ENCODE results near the gene EPB41L4B.

EPB41L4B gene

DNA sequence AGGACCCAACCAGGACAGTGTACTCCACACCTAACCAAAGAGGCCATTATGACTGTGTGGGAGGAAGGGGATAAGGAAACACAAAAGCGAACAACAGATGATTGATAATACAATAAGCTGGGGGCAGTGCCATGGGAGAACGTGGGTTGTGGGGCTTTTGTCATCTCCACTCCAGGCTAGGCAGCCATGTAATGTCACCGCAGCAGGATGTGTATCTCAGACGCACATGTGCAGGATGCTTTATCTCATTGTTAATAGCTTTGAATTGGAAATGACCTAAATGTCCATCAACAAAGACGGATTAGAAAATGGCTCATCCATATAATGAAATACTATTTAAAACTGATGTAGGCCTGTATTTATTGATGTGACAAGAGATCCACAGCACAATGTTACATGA lies 51.0 kb downstream of the EPB41L4B start:
- no peak for DNase-seq (ENCODE audit: low spot score)

DNA sequence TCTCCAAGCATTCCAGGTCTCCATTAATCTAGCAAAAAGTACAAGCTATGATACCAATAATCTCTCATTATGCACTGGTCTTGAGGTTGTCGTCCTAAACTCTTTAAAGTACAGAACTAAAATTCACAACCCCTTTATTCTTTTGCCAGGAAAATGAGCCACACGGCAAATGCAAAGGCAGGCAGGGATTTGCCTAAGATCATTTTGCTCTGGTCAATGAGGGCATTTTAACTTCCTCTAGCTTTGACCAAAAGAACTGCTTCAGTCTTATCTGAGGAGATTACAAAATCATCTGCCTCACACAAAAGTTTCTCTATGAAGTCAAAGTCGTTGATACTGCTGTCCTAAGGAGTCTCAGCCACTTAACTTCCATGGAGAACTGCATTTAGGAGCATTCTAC lies 51.8 kb downstream of the EPB41L4B start:
- no peak for DNase-seq (ENCODE audit: low spot score)

DNA sequence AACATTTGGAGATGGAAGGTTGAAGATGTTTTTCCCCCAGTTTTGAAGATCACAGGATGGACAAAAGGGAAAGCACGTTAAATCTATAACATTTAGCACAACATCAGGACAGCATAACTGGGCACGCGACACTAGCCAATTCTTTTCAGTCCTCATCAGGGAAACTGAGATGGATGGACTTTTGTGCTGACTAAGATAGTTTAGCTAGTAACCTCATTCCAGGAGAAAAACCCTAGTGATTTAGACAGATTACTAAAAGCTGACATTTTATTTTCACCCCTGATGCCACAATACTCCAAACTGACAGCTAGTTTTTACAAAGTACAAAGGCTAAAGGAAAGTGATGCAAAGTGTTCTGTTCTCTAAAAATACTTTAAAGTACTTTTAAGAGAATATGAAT lies 53.3 kb downstream of the EPB41L4B start:
- no peak for DNase-seq (ENCODE audit: low spot score)

DNA sequence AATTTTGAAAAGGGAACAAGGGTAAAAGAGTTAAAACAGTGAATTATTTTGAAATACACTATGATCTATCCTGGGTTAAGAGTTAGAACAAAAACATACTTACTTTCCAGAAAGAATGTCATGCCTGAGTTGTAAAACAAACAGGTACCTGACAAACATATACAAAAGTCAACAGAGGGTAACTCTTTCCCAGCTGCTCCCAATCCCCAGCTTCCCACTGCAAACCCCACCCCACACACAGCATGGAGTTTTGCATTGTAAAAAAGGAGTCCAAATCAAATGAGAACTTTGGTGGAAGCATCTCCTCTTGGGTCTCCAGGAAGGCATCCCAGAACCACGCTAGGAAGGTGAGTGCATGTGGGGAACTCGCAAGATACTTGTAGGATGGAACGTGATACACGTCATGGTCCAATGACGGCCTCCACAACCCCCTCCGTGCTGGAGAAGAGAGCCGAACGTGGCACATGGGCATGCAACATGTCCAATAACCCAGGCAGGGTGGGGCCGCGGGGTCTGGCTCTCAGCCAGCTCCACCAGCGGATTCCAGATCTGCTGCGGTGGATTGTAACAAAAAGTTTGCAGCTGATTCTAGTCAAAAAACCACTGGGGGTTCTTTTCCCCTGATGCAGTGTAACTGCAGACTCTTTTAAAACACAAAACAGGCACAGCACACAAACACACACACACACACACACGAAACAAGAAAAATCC lies 55.8 kb downstream of the EPB41L4B start:
- DNase-seq (ENCODE audit: low spot score): peak; percentile 80

DNA sequence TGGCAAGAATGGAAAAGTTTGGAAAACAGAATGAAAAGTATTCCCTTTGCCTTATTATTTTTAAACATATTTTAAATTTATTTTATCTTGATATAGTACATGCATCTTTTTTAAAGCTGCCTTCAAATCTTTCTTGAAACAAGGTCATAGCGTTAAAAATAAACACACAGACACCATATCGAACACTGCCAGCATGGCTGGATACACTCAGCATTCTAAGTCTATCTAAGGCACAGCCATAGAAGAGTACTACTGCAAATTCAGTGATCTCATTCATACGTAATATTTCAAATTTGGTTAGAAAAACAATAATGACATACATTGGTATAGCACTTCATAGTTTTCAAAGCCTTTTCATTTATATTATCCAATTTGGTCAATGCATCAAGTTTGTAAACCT lies 57.5 kb downstream of the EPB41L4B start:
- no peak for DNase-seq (ENCODE audit: low spot score)

DNA sequence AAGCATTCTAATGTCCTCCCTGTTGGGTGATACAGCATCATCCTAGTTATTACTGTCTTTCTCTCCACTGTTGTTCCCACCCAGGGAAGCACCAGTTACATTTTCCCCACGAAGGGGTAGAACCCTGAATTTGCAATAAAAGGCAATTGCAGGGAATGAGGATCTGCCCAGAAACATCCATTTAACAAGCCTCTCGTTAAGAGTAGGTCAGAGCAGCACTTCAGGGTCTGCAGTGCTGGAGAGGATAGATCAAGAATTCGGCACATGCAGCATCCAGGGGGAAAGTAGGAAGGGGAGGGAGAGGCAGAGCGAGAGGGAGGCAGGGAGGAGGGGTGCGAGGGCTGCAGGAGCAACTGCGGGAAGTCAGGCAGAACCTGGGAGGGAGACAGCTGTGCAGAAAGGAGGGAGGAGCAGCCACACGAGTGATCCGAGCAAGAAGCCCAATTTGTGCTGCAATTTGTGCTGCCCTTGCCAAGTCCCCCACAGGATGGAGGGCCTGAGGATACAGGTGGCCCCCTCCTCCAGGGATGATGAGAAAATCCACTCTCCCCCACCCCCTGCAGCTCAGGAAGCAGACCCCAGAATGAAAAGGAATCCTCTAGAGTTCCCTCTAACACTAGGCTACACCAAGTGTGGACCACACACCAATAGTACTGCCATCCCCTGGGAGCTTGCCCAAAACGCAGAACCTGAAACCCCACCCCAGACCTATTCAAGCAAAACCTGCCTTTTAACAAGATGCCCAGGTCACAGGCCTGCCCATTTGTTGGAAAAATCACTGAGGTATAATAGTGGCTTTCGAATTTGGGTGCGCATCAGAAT lies 62.2 kb downstream of the EPB41L4B start:
- no peak for DNase-seq (ENCODE audit: low spot score)

DNA sequence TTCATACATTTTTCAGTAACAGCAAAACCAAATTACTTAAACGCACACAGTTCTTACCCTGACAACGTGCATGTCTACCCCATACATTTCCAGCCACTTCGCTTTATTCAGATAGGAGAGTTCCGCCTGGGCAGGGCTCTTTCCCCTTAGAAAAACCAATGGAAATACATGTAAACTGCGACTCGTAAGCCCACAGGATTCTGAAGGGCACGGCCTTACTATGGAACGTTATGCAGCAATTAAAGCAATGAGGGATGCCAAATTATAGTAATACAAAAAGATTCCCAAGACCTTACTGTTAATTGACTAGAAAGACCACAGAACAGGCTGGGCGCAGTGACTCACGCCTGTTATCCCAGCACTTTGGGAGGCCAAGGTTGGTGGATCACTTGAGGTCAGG lies 64.5 kb downstream of the EPB41L4B start:
- no peak for DNase-seq (ENCODE audit: low spot score)

DNA sequence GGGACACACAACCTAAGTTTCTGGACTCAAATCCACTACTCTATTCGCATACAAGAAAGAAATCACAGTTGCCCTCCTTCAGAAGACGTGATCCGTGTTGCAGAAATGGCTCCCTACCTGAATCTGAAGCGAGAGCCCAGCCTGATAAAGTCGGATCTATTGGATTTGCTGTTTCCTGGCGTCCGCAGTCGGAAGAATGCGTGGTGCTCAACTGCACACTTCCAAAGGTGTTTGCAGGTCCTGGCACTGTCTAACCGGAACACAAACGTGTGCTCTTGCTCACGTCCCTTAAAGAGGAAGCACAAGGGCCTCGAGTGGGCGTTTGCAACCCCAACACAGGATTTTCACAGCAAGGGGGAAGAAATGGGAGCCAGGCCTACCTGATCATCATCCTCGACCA lies 65.5 kb downstream of the EPB41L4B start:
- no peak for DNase-seq (ENCODE audit: low spot score)

DNA sequence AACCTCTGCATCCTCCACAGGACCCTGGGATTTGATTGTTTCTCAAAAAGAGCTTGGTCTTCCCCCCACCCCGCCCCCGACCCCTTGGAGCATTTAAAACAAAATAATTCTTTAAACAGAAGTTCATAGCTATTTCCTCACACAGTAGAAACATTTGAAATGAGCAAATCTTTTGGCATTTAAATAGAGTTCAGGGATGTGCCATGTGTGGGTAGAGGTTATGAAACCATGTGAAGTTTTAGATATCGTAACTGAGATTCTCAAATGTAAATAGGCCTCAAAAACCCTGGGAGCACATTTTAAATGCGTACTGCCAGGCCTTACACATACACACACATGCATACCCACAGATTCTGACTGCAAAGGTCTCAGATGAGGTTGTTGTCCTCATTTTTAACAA lies 66.5 kb downstream of the EPB41L4B start:
- peak; percentile 63 for DNase-seq (ENCODE audit: low spot score)

DNA sequence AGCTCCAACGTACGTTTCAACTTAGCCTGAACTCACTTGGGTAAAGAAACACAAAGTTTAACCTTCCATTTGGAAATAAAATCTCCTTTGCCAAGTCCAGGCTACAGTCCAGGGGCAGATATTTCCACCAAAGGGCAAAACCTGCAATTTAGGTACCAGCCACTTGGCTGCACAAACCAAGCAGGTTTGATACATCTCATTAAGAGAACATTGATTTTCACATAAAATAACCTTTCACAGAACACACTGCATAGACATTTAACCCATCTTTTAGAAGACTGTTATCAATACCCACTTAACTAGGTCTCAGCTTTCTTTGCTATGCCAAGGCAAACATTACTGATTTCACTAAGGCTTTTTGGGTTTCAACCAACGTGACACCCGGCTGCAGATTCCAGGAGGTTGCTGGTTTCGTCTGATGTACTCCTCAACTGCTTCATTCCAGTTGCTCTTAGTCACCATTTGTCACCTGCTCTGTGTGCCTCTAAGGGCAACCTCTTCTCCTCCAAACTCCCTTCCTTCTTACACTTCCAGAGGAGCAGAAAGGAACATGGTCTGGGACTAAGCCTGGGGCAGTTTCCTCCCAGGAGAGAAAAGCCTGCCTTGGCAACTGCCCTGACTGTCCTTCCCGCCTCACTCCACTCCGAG lies 67.1 kb downstream of the EPB41L4B start:
- peak; percentile 74 for DNase-seq (ENCODE audit: low spot score)

DNA sequence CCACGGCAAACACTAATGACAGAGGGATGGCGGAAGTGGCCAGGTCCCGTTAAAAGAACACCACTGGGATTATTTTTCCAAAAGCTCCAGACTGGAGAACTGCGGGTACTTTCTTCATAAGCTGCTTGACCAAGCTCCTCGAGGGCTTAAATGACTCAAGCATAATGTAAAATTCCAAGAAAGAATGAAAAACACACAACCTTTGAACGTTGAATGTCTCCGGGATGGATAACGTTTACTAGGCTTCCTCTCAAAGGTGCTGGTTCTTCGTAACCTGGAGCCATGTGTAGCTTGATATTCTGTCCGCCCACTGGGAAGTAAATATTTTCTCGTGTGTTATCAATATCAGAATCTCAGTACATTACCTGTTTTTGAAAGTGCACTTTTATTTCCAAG lies 67.6 kb downstream of the EPB41L4B start:
- no peak for DNase-seq (ENCODE audit: low spot score)

DNA sequence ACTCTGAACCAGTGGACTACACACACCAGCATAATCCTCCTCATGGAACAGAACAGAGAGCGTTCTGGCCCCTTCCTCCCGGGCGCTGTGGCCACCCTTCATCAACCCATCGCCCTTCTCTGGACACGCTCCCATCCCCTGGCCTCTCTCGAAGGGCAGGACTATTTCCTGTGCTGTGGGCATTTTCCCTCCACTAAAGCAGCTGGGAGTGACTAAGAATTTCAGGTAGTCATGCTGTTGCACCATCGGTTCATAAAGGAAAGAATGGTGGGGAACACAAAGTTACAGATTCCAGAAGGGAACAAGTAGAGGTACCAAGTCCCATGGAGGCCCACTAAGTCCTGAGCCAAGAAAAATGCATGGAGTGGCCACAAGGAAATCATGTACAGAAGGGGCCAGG lies 68.6 kb downstream of the EPB41L4B start:
- DNase-seq (ENCODE audit: low spot score): no peak

DNA sequence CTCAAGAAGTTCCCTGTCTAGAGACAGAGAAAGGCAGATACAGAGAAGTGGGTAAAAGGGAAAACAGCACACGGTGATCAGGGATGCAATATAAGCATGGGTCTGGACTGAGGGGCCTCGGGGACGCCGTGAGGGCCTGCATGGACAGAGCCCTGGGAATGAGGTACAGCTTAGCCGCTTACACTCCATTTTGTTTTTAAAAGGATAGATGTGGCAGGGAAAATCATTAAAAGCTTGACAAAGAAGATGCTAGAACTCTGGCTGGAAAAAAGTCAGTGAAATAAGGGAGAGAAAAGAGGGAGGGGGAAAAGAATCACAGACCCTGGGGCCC lies 69.1 kb downstream of the EPB41L4B start:
- DNase-seq (ENCODE audit: low spot score): no peak

DNA sequence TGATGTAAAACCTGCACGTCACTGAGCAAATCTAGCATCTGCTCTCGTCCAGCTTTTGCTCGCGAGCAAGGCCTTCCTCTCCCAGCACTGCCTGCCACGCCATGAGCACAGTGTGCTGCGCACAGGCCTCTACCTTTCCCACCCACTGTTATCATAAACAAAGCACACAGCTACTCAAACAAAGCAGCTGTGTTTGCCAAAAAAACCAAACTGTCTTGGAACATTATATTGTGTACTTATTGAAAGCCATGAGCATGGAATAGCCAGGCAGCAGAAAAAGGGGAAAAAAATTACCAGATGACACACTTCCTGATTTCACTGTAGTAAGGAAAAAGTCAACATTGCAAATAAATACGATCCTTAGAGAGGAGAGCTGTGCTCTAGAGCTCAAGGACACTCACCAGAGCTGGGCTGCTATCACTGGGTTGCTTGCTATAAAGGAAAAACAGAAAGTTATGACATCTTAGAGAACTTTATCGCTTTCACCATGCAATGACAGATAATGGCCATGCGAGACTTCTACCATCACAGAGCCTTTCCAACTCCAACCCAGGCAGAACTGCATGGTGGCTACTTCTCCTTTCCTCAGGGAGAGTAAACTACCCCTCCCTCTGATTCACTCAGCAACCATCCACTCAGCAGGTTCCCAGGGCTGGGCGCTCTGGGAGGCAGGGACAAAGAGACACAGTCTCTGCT lies 69.6 kb downstream of the EPB41L4B start:
- peak; percentile 50 for DNase-seq (ENCODE audit: low spot score)

DNA sequence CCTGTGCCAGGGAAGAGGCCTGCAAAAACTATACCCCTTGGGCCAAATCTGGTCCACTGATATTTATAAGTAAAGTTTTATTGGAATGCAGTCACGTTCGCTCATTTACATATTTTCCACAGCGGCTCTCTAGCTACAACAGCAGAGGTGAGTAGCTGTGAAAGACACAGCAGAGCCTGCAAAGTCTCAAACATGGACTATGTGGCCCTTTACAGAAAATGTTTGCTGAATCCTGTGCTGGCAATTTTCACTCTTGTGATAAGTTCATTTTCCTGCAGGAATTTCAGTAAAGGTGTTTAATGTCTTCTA lies 70.1 kb downstream of the EPB41L4B start:
- DNase-seq (ENCODE audit: low spot score): no peak

DNA sequence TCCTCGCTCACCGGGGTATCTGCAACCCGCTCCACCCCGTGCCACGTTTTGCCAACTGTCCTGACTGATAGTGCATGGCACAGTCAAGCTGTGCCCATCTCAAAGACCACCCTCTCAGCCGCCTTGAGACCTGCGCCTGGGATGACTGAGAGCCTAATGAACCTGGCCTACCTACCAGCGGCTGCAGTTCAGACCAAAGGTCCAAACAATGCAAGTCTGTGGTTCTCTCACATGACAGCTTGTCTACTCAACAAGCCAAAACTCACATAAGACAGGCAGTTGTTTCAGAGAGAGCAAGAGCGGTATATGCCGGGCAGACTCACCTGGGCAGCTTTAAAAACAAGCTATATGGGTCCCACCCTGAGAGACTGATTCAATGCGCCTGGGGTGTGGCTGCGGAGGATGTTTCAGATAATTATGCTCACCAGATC lies 70.5 kb downstream of the EPB41L4B start:
- no peak for DNase-seq (ENCODE audit: low spot score)

DNA sequence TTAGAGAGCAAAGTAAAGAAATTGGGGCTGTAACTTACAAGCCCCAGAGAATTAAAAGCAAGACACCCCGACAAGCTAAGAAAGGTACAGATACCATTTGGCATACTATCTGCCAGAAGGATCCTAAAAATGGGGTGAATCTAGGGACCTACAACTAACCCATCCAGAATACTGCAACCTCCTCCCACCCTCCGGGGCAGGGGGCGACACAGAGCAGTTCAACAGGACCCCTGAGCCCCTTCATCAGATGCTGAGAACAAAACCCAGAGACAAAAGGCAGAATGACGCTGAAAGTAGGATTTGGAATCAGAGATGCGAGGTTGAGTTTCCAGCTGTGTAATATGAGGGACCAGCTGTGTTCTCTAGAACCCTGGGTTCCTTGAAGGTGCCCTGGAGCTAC lies 71.2 kb downstream of the EPB41L4B start:
- no peak for DNase-seq (ENCODE audit: low spot score)

DNA sequence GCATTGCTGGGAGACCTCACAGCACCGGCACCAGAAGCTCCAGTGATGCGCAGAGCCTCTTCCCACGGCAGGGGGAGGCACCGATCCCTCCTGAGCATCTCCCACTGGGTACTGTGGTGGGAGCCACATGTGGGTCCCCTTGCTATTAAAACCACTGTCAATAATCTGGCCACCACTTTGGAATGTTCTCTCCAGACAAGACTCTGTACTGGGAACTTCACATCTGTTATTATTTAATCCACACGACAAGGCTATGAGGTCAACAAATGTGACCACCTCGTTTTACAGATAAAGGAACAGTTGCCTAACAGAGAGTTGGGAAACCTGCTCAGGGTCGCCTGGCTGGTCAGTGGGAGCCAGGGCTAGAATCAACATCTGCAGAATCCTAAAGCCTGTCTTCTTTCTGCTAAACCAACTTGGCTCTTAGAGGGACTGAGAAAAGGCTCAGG lies 72.7 kb downstream of the EPB41L4B start:
- DNase-seq (ENCODE audit: low spot score): peak; percentile 61

DNA sequence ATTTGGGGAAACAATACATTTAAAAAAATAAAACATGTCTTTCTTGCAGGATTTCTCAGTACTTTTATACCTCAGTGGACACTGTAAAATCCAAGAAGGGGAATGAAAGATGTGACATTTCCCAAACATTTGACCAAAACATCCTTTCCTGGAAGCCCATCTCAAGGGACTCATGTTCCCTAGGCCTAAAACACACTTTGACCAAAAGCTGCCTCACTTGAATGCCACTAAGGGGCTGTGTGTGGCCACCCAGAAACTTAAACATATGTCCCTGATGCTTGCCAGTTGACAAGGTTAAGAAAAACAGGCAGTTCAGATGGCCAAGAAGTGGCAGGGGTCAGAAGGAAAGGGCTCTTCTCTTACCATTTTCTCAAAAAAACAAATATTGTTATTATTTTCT lies 73.6 kb downstream of the EPB41L4B start:
- no peak for DNase-seq (ENCODE audit: low spot score)

DNA sequence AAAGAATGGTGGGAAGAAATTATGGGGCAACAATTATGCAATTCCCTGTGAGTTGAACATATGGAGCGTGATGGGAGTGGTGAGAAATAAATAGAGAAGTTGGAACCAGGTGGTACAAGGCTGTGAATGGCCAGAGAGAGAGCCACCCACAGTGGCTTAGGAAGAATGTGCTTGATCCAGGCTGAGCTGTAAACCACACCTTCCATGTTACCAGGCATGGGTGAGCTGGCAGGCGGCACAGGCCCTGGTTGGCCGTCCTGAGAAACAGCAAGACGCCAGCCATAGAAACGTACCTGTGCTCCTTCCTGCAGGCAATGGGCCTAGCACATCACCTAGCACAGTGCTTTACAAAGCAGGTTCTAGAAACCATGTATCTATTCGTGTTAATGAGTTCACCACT lies 74.3 kb downstream of the EPB41L4B start:
- no peak for DNase-seq (ENCODE audit: low spot score)

DNA sequence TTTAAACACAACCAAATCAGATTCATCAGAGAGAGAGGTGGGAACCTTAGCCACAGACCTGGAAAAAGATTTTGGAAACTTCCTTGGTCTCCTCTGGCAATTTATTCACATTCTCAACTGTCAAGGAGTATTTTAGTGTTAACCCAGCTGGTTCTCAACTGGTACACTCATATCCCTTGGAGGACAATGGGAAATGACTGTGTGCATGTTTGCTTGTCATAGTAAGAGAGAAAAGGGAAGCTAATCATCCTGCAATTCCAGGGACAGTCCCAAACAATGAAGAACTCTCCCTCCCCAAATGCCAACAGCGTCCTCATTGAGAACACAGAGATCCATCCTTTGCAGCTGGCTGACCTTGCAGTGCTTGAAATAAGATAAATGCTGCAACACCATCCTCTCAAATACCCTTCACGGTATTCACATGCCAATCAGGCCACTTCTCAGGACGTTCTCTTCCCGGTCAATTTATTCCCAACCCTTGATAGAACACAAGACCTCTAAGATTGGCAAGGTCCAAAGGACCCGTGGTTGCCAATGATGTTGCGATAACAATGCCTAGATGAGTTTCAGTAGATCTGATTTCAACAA lies 75.5 kb downstream of the EPB41L4B start:
- no peak for DNase-seq (ENCODE audit: low spot score)
